ENCODE data around the gene RHEBL1.

DNA sequence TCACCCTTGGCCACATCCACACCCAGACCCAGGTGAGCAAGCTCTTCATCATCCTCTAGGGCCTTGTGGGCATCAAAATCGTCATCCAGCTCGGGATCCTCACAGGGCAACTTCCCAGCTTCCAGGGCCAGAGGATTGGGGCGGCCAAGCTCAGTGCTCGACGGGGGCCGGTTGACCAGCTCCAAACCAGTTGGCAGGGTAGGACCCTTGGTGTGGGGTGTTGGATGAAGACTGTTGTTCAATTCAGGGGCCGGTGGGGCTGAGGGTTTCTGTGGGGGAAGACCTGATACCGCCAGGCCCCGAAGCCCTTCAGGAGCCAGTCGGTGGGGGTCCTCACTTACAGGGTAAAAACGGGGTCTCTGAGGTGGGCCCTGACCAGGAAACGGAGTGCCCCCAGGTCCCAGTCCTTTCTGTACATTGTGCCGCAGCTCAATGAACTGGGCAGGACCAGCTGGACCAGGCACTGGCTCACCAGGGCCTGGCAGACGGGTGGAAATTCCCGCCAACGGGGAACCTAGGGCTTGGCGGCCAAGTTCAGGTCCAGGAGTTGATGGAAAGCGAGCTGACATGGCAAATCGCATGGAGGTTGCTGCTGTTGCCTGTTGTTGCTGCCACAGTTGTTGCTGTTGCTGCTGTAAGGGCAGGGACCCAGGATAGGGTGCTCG lies 31.4 kb downstream of the RHEBL1 start:
- TF ChIP-seq, protein P1, sequence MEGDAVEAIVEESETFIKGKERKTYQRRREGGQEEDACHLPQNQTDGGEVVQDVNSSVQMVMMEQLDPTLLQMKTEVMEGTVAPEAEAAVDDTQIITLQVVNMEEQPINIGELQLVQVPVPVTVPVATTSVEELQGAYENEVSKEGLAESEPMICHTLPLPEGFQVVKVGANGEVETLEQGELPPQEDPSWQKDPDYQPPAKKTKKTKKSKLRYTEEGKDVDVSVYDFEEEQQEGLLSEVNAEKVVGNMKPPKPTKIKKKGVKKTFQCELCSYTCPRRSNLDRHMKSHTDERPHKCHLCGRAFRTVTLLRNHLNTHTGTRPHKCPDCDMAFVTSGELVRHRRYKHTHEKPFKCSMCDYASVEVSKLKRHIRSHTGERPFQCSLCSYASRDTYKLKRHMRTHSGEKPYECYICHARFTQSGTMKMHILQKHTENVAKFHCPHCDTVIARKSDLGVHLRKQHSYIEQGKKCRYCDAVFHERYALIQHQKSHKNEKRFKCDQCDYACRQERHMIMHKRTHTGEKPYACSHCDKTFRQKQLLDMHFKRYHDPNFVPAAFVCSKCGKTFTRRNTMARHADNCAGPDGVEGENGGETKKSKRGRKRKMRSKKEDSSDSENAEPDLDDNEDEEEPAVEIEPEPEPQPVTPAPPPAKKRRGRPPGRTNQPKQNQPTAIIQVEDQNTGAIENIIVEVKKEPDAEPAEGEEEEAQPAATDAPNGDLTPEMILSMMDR (conservative IDR thresholded peaks at IDR 0.05): no peak
- no peak for TF ChIP-seq EZH2 (IDR thresholded peaks at IDR 0.05; ENCODE audit: low read depth)
